Frontal cortex (tissue), 4 donors: ENCODE results near the gene PKD2L2. TPM values are rescaled to one million over a fixed set of nuclear protein-coding genes. Genes with fewer than 3 reads are reported as not detected.

Experiments used
- DNase-seq, 2 donors: peaks; one replicate each; pipeline ENCODE4 v3.0.0; 2012; ENCODE audit warnings: low spot score in 2 of 2
- FAIRE-seq: peaks from 2 replicates; lab custom pipeline; 2012; peaks lifted over from hg19 to GRCh38; lab: Jason Lieb, UNC
- total RNA-seq: library from RNA; depleted of rRNA; stranded (reverse); fragments of >200 nt; gene quantifications from one replicate; pipeline ENCODE4 v1.2.3, GENCODE V29; 2014
- donor health status: control.
- donor health status: control.
- donor health status: control.

The PKD2L2 gene
- total RNA-seq, 1 donor from 2014 or later, result not detected

DNA sequence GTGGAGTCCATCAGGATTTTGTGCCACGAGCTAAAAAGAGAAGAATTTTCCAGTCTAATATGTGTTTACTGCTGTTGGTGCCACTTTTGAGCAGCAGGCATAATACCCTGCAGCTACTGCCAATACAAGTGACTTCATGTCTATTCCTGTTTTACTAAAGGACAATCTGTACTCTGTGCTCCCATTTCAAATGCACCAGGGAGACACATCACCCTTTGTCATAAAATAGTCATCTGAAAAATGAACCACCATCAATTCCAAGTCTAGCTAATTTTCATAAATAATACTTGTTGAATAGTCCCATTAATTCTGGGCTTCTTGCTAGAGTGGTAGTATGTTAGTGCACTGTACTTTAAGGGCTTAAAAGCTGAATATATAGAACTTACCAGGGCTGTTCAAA is 8.9 kb upstream of the PKD2L2 start:
- FAIRE-seq, result peak; percentile 45
- DNase-seq, result no peak

DNA sequence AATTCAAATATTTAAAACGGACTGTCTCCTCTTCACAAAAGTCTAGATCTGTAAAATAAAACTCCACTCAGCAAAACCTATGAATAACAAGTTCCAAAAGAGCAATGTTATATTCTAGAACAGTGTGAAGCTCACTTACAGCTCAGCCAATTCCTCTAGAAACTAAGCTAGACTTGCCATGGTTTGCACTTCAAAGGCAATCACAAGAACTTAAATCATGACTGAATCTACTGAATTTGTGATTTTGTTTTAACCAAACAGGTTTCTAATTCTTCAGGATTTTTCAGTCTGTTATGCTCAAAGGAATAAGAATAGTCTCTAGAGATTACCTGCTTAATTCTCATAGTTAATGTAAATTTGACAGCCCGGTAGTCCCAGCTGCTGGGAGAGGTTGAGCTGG is 1.4 kb upstream of the PKD2L2 start:
- FAIRE-seq, result no peak
- DNase-seq, result no peak

GRCh38 chr5:137888466-137888862 is 793 bp upstream of the PKD2L2 start:
- FAIRE-seq (no peak), DNase-seq (no peak)

DNA sequence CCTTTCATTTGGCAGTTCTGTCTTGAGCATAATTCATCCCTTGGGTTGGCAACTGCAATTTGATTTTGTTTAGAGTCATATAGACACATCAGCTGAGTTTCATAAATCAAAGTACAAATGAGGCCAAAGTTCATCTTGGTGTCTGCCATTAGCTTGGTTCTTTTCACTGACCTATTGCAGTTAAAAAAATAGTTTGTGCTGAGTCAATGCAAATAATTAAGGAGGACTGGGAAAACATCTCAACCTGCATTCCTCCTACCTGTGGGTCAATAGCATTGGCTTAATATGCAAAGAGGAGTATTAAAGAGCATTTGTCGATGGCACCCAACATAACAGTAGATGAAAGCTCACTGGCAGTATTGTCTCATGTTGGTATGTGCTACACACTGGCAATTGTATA is 1.6 kb downstream of the PKD2L2 start:
- FAIRE-seq (no peak), DNase-seq (no peak)

DNA sequence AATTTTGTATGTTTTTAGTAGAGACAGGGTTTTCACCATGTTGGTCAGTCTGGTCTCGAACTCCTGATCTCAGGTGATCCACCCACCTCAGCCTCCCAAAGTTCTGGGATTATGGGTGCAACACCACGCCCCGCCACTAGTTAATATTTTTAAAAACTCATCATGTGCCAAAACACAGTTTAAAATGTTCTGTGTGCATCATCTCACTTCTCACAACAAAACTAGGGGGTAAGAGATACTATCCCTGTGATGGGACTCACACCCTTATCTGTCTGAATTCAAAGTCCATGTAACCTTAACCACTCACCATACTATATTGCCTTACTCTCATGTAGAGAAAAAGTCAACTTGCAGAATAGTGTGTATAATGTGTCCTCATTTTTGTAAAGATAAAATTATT is 2.6 kb downstream of the PKD2L2 start:
- FAIRE-seq, result no peak

GRCh38 chr5:137894586-137894985 is 5.3 kb downstream of the PKD2L2 start:
- no peak for FAIRE-seq

More for the DNA sequence above, 2.6 kb downstream of the PKD2L2 start:
- no peak for DNase-seq

GRCh38 chr5:137896560-137896959 is 7.3 kb downstream of the PKD2L2 start:
- DNase-seq, result no peak

More at GRCh38 chr5:137894586-137894985, 5.3 kb downstream of the PKD2L2 start:
- no peak for DNase-seq

GRCh38 chr5:137899493-137899892 is 10.2 kb downstream of the PKD2L2 start:
- FAIRE-seq (no peak), DNase-seq (no peak)

More at GRCh38 chr5:137896560-137896959, 7.3 kb downstream of the PKD2L2 start:
- no peak for FAIRE-seq

DNA sequence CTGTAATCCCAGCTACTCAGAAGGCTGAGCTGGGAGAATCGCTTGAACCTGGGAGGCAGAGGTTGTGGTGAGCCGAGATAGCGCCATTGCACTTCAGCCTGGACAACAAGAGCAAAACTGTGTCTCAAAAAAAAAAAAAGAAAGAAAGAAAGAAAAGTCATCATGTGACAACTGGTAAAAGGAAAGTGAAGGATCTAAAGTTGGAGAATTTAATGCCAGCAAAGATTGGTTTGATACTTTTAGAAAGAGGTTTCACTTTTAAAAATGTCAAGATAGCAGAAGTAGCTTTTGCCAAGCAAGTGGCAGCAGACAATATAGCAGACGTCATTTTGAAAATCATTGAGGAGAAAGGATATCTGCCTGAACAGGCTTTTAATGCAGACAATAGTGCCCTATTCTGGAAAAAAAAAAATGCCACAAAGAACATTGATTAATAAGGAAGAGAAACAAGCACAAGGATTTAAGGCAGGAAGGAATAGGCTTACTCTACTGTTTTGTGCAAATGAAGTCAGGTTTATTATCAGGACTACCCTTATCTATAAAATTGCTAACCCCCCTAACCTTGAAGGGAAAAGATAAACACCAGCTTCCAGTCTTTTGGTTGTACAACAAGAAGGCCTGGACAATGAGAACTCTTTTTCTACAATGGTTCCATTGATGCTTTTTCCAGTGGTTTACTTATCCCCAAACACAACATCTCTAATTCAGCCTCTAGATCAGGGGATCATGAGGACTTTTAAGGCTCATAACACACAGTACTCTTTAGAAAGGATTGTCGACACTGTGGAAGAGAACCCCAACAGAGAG is 12.0 kb downstream of the PKD2L2 start:
- DNase-seq (no peak), FAIRE-seq (peak; percentile 23)

GRCh38 chr5:137902408-137903133 is 13.3 kb downstream of the PKD2L2 start:
- FAIRE-seq (no peak), DNase-seq (no peak)

DNA sequence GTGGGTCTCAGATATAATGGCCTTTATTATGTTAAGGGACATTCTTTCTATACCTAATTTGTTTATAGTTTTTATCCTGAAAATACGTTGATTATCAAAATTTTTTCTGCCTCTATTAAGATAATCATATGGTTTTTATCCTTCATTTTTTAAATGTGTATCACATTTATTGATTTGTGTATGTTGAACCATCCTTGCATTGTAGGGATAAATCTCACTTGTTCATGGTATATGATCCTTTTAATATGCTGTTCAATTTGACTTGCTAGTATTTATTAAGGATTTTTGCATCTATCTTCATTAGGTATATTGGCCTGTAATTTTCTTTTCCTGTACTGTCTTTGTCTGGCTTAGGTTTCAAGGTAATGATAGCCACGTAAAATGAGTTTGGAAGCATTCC is 25.5 kb downstream of the PKD2L2 start:
- FAIRE-seq (no peak), DNase-seq (no peak)

DNA sequence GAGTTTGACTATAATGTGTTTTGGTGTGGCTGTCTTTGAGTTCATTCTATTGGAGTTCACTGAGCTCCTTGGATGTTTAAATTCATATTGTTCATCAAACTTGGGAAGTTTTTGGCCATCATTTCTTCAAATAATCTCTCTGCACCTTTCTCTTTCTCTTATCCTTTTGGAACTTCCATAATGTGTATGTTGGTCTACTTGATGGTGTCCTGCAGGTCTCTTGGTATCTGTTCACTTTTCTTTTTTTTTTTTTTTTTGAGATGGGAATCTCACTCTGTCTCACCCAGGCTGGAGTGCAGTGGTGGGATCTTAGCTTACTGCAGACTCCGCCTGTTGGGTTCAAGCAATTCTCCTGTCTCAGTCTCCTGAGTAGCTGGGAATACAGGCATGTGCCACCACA is 27.7 kb downstream of the PKD2L2 start:
- DNase-seq (no peak), FAIRE-seq (no peak)

DNA sequence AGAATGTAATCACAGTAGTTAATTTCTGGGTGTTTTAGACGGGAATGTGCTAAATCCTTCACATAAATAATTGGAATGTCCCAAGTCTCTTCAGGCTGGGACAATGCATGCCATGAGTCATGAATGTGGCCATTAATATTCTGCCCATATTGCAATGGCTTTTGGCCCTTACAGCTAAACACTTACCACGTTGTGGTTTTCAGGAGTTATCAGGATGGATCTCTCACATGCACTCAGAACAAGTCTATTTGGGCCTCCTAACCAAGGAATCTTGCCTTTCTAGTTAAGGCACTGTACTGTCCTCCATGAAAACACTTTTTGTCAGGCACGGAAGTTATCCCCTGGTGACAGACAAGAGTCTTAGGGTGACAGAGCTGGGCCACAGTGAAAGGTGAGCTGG is 32.7 kb downstream of the PKD2L2 start:
- DNase-seq (no peak), FAIRE-seq (no peak)

GRCh38 chr5:137923856-137924255 is 34.6 kb downstream of the PKD2L2 start:
- no peak for DNase-seq
- FAIRE-seq, result no peak

DNA sequence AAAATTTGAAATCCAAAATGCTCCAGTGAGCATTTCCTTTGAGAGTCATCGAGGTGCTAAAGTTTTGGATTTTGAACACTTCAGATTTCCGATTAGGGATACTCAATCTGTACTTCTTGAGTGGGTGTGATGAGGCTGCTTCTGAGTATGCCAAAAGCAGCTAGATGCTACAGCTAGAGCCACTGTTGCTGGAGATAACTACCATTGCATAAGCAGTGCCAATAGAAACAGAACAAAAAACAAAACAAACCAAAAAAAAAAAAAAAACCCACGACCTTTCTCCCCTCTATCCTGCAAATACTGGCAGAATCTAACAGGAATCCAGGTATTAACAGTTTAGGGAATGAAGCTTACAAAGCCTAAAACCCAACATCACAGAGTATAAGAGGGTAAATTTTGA is 43.5 kb downstream of the PKD2L2 start:
- no peak for DNase-seq
- no peak for FAIRE-seq

GRCh38 chr5:137933491-137933911 is 44.2 kb downstream of the PKD2L2 start:
- DNase-seq (no peak), FAIRE-seq (no peak)

DNA sequence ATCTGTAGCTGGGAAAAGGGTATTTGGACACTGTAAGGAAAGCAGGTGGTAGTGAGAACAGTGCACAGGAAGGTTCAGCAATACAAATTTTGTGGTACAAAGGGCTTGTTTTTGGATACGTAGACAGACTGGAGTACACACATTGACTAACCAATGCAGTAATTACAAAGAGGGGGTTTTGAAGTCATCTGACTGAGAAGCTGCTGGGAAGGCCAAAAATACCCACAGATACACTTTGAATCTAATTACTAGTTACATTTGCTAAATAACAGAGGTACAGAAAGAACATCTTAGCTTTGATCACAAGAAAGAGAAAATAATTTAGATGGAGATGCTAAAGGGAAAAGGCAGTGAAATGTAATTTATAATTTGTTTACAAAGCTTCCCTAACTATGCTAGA is 45.9 kb downstream of the PKD2L2 start:
- FAIRE-seq (no peak), DNase-seq (no peak)

GRCh38 chr5:137935694-137936093 is 46.4 kb downstream of the PKD2L2 start:
- DNase-seq (no peak), FAIRE-seq (no peak)

- FAIRE-seq (no peak), DNase-seq (no peak)
These were observed 48.9 kb downstream of the PKD2L2 start for GRCh38 chr5:137937994-137938750.

DNA sequence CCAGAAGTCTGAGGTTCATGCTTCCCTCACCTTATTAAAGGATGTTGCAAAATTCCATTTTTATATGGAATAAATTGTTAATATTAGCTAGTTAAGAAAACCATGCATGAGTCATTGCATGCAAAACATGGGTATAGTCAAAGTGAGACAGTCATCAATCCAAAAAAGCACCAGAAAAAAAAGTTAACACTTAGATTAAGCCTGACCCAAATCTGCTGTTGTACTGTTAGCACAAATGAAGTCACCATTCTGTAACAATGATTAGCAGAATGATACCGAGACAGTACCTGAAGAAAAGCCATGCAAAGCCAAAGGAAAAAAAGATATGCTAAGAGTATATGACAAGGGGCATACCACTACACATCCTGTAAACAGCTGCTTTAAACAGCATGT is 49.5 kb downstream of the PKD2L2 start:
- DNase-seq, result no peak
- no peak for FAIRE-seq

GRCh38 chr5:137939331-137939730 is 50.1 kb downstream of the PKD2L2 start:
- no peak for DNase-seq

More at GRCh38 chr5:137939331-137939730, 50.1 kb downstream of the PKD2L2 start:
- no peak for FAIRE-seq
